Esophagus muscularis mucosa (tissue), 3 donors: Measurements from ENCODE around the gene OR51A7.

Experiments
- EP300 ChIP-seq: sonication (generic); formaldehyde crosslinking; IDR thresholded peaks from one replicate; pipeline ENCODE4 v1.6.1; 2017; ENCODE audit warnings: antibody characterized with exemption
- TF ChIP-seq, protein P1 (sequence below), 3 experiments: fragments of 200-600 bp in 2 of 3; fragments of 450-650 bp in 1 of 3; sonication (generic) in 2 of 3; IDR thresholded peaks; one replicate each; pipeline ENCODE4 v1.5.1; 2017 to 2019; ENCODE audit warnings: antibody characterized with exemption in 3 of 3, mild to moderate bottlenecking in 2 of 3, moderate library complexity in 1 of 3

DNA sequence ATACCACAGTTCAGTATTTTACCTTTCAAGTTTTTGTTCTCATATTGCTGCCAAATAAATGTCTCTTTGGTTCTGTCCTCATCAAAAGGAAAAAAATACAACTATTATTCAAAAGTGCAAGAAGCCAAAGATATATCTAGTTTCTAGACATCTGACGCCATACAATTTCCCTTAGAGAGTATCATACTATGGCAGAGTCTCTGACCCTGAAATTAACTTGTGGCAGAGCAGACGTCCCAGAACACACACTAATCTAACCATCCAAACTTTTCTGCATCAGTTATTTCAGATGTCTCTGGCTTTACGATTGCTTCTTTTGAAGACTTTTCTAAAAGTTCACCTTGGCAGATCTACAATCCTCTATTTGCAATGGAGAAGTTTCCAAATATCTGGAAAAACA lies 19.2 kb upstream of the OR51A7 start:
- TF ChIP-seq, protein P1, sequence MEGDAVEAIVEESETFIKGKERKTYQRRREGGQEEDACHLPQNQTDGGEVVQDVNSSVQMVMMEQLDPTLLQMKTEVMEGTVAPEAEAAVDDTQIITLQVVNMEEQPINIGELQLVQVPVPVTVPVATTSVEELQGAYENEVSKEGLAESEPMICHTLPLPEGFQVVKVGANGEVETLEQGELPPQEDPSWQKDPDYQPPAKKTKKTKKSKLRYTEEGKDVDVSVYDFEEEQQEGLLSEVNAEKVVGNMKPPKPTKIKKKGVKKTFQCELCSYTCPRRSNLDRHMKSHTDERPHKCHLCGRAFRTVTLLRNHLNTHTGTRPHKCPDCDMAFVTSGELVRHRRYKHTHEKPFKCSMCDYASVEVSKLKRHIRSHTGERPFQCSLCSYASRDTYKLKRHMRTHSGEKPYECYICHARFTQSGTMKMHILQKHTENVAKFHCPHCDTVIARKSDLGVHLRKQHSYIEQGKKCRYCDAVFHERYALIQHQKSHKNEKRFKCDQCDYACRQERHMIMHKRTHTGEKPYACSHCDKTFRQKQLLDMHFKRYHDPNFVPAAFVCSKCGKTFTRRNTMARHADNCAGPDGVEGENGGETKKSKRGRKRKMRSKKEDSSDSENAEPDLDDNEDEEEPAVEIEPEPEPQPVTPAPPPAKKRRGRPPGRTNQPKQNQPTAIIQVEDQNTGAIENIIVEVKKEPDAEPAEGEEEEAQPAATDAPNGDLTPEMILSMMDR (IDR thresholded peaks at IDR 0.05): no peak
- no peak for TF ChIP-seq EP300
